Endometrial microvascular endothelial cells (primary cell): ENCODE measurements around the gene TSACC. TPM values are rescaled to one million over a fixed set of nuclear protein-coding genes. Genes with fewer than 3 reads are reported as not detected.
"Not testable (repeated sequence)": the region's sequence is repeated elsewhere in the genome, so short reads cannot be mapped to it uniquely, and the experiment has no call there.

Source experiments
- in situ Hi-C: cut with HindIII; loops from 2 replicates; pipeline ENCODE4 v1.10.0; 2017; ENCODE audit warnings: low sequenced_read_pairs, low pct_unique_long_range_greater_than_20kb; ENCODE audit errors: inconsistent ontology term
- total RNA-seq: library from RNA; depleted of rRNA; stranded (reverse); fragments of >200 nt; gene quantifications from one replicate; pipeline ENCODE4 v1.2.3, GENCODE V29; 2015; ENCODE audit errors: inconsistent ontology term

The TSACC gene
- total RNA-seq, 1 donor from 2014 or later = not detected

GRCh38 chr1:156342166-156342955 lies 4.0 kb downstream of the TSACC start:
- in situ Hi-C loops = no loop called here

- in situ Hi-C loops = no loop called here
Measured at GRCh38 chr1:156344409-156344808, 6.1 kb downstream of the TSACC start.

- in situ Hi-C loops = not testable (repeated sequence)
Measured at GRCh38 chr1:156346035-156346434, 7.7 kb downstream of the TSACC start.

GRCh38 chr1:156346636-156347035 lies 8.3 kb downstream of the TSACC start:
- in situ Hi-C loops = no loop called here

- in situ Hi-C loops = no loop called here
Measured at GRCh38 chr1:156347331-156347730, 9.0 kb downstream of the TSACC start.

- in situ Hi-C loops = not testable (repeated sequence)
Measured at GRCh38 chr1:156352481-156352880, 14.2 kb downstream of the TSACC start.

GRCh38 chr1:156356262-156356874 lies 18.0 kb downstream of the TSACC start:
- in situ Hi-C loops = no loop called here

GRCh38 chr1:156356875-156357534 lies 18.7 kb downstream of the TSACC start:
- in situ Hi-C loops = no loop called here

GRCh38 chr1:156357977-156358376 lies 19.7 kb downstream of the TSACC start:
- in situ Hi-C loops = no loop called here

- in situ Hi-C loops = no loop called here
Measured at GRCh38 chr1:156358641-156359040, 20.3 kb downstream of the TSACC start.

GRCh38 chr1:156359249-156359648 lies 20.9 kb downstream of the TSACC start:
- in situ Hi-C loops = no loop called here

GRCh38 chr1:156359973-156360372 lies 21.6 kb downstream of the TSACC start:
- in situ Hi-C loops = no loop called here

- in situ Hi-C loops = no loop called here
Measured at GRCh38 chr1:156360534-156360933, 22.2 kb downstream of the TSACC start.

- in situ Hi-C loops = no loop called here
Measured at GRCh38 chr1:156365754-156366153, 27.4 kb downstream of the TSACC start.

- in situ Hi-C loops = no loop called here
Measured at GRCh38 chr1:156366378-156367166, 28.2 kb downstream of the TSACC start.

- in situ Hi-C loops = no loop called here
Measured at GRCh38 chr1:156367383-156368156, 29.2 kb downstream of the TSACC start.

- in situ Hi-C loops = no loop called here
Measured at GRCh38 chr1:156368157-156368658, 29.9 kb downstream of the TSACC start.

GRCh38 chr1:156368889-156369684 lies 30.8 kb downstream of the TSACC start, which contains the start of gene RHBG:
RHBG (plus strand) TSS chr1:156369211; CDS start chr1:156369250, 39 bp downstream.
- in situ Hi-C loops = no loop called here
